Ovary (tissue), 9 donors: Measurements from ENCODE around the gene SAP30BP. TPM values are rescaled to one million over a fixed set of nuclear protein-coding genes. Genes with fewer than 3 reads are reported as not detected.

Experiments used
- DNase-seq, 5 donors: peaks; one replicate each; pipeline ENCODE4 v3.0.0-alpha.2; 2019 to 2020
- H3K27ac ChIP-seq, 2 donors: fragments of 200-600 bp; one replicate each; pipeline versions ENCODE4 v1.5.1 to v1.8.0; 2019 to 2022
- H3K27me3 ChIP-seq: fragments of 200-600 bp; one replicate; pipeline ENCODE4 v1.8.0; 2022
- H3K36me3 ChIP-seq: fragments of 200-600 bp; sonication (generic); one replicate; pipeline ENCODE4 v1.5.1; 2019
- H3K4me1 ChIP-seq: one replicate; pipeline ENCODE4 v1.8.1; 2013; ENCODE audit warnings: mild to moderate bottlenecking, moderate library complexity; ENCODE audit not compliant: insufficient read depth
- H3K4me3 ChIP-seq: fragments of 200-600 bp; sonication (generic); one replicate; pipeline ENCODE4 v1.5.1; 2017
- H3K9me3 ChIP-seq, 2 donors: fragments of 200-600 bp in 1 of 2; sonication (generic) in 1 of 2; one replicate each; pipeline versions ENCODE4 v1.5.1 to v1.8.1; 2013 to 2019; ENCODE audit warnings: mild to moderate bottlenecking in 1 of 2, moderate library complexity in 1 of 2
- CTCF ChIP-seq, 3 donors: fragments of 450-650 bp in 2 of 3; fragments of 200-600 bp in 1 of 3; IDR thresholded peaks; one replicate each; pipeline versions ENCODE4 v1.5.1 to v1.8.0; 2016 to 2022; ENCODE audit warnings: antibody characterized with exemption in 3 of 3, mild to moderate bottlenecking in 1 of 3
- EP300 ChIP-seq: sonication (generic); formaldehyde crosslinking; IDR thresholded peaks from one replicate; pipeline ENCODE4 v1.6.1; 2017; ENCODE audit warnings: antibody characterized with exemption
- POLR2A ChIP-seq: fragments of 450-650 bp; IDR thresholded peaks from one replicate; pipeline ENCODE4 v1.6.1; 2017; ENCODE audit warnings: antibody characterized with exemption, mild to moderate bottlenecking, moderate library complexity
- WGBS, 3 donors: extraction: QIAGEN DNeasy Blood & Tissue Kit in 1 of 3; methylation state at CpG; one replicate each; pipeline versions ENCODE4 v1.1.5 to v1.1.7; 2013 to 2017; 5-methylcytosine and 5-hydroxymethylcytosine counted together
- intact Hi-C, 4 donors: fragments of 100-400 bp; cut with DNase I; formaldehyde crosslinking; loops; one replicate each; pipeline versions ENCODE4 v1.11.0 to v1.15.1; 2022 to 2023
- polyA plus RNA-seq, 2 donors: library from polyadenylated mRNA; stranded (reverse); fragments of 200-250 nt in 1 of 2; fragments of 350-450 nt in 1 of 2; fragmentation: Illumina TruSeq in 1 of 2; extraction: RNeasy Lipid Tissue Mini Kit (QIAGEN cat#74804) in 1 of 2; gene quantifications; one replicate each; pipeline ENCODE4 v1.2.3, GENCODE V29; 2013 to 2014
- total RNA-seq, 7 donors: library from RNA; depleted of rRNA in 2 of 7; stranded (reverse); fragments of >200 nt in 2 of 7; fragmentation: NEBNext Ultra II Directional in 3 of 7; extraction: Animal tissue kit (Norgen Biotek cat#: 25700) in 3 of 7; gene quantifications; one replicate each; pipeline versions ENCODE4 v1.1.0 to v1.2.4, GENCODE V29; 2016 to 2023
- donor health status: DM: no; HTN: no; CAD: no; lungs with moderate emphysema.
- donor health status: DM: no; HTN: no; CAD: no.
- donor health status: Bipolar disorder and iron deficiency.
- donor health status: DM: yes; HTN: yes; CAD: no.
- donor health status: DM: no; HTN: no; CAD: no.
- donor health status: DM: yes; HTN: yes; CAD: no.

SAP30BP gene
- total and polyA plus RNA-seq, 9 donors: 54.8 to 89.1 (median 81.7) TPM

- 73 to 81% (median 79%) methylated on average over 7 of the region's 7 CpGs for WGBS, 3 donors
- no peak for DNase-seq
- no peak overlapping the region for H3K4me3 ChIP-seq
- H3K27me3 ChIP-seq: no peaks in the 10 kb centered on the region
- H3K27ac ChIP-seq: no peak overlapping the region
- intact Hi-C loops: loop anchor here in 2 of 4 donors (5.0 kb wide), 1 partner anchor 62 kb away; no protein-coding TSS in a partner anchor
- H3K36me3 ChIP-seq: no peaks in the 10 kb centered on the region
- no peaks in the 10 kb centered on the region for H3K4me1 ChIP-seq
- H3K9me3 ChIP-seq: no peaks in the 10 kb centered on the region
- TF ChIP-seq CTCF (IDR thresholded peaks at IDR 0.05) (no peak), POLR2A (no peak), EP300 (no peak)
These were observed 17.8 kb downstream of the SAP30BP start for GRCh38 chr17:75684924-75685323.

- Histone ChIP-seq H3K27me3 (no peaks in the 10 kb centered on the region), H3K27ac (no peak overlapping the region), H3K36me3 (no peaks in the 10 kb centered on the region), H3K4me1 (no peaks in the 10 kb centered on the region), H3K4me3 (no peak overlapping the region), H3K9me3 (no peaks in the 10 kb centered on the region)
- WGBS, 3 donors: 80 to 88% (median 85%) methylated on average over 3 of the region's 3 CpGs
- intact Hi-C loops: no loop called here
- no peak for DNase-seq
- TF ChIP-seq EP300 (no peak), CTCF (IDR thresholded peaks at IDR 0.05) (no peak), POLR2A (no peak)
These were observed 18.4 kb downstream of the SAP30BP start for GRCh38 chr17:75685499-75685898.

- H3K27me3 ChIP-seq: no peaks in the 10 kb centered on the region
- H3K4me1 ChIP-seq: no peaks in the 10 kb centered on the region
- H3K4me3 ChIP-seq: no peak overlapping the region
- H3K27ac ChIP-seq: no peak overlapping the region
- peak in 1 of 5 donors; percentile 13 for DNase-seq
- H3K9me3 ChIP-seq: no peaks in the 10 kb centered on the region
- WGBS, 3 donors: 81 to 83% (median 82%) methylated on average over 11 of the region's 11 CpGs
- no peaks in the 10 kb centered on the region for H3K36me3 ChIP-seq
- no peak for TF ChIP-seq EP300
- intact Hi-C loops: no loop called here
These were observed 21.2 kb downstream of the SAP30BP start for GRCh38 chr17:75688209-75688825.

- no peaks in the 10 kb centered on the region for H3K9me3 ChIP-seq
- no peaks in the 10 kb centered on the region for H3K27me3 ChIP-seq
- no peak for DNase-seq
- H3K36me3 ChIP-seq: no peaks in the 10 kb centered on the region
- TF ChIP-seq CTCF (IDR thresholded peaks at IDR 0.05): no peak
- TF ChIP-seq POLR2A: no peak
- TF ChIP-seq EP300: no peak
- intact Hi-C loops: no loop called here
- no peaks in the 10 kb centered on the region for H3K4me1 ChIP-seq
- no peak overlapping the region for H3K27ac ChIP-seq
- WGBS, 3 donors: 80 to 87% (median 83%) methylated on average over 6 of the region's 6 CpGs
- H3K4me3 ChIP-seq: no peak overlapping the region
These were observed 22.3 kb downstream of the SAP30BP start for GRCh38 chr17:75689441-75689873.

GRCh38 chr17:75691371-75691791, 24.2 kb downstream of the SAP30BP start:
- Histone ChIP-seq H3K4me1 (no peaks in the 10 kb centered on the region), H3K4me3 (no peak overlapping the region), H3K9me3 (no peaks in the 10 kb centered on the region), H3K27ac (no peak overlapping the region), H3K27me3 (no peaks in the 10 kb centered on the region), H3K36me3 (no peaks in the 10 kb centered on the region)
- peak in 1 of 5 donors; percentile 9 for DNase-seq
- intact Hi-C loops: loop anchor here in 1 of 4 donors (5.0 kb wide), 1 partner anchor 51 kb away; no protein-coding TSS in a partner anchor
- 83 to 88% (median 86%) methylated on average over 5 of the region's 5 CpGs for WGBS, 3 donors
- TF ChIP-seq POLR2A (no peak), EP300 (no peak), CTCF (IDR thresholded peaks at IDR 0.05) (no peak)
